MCF 10A (cell line): ENCODE results near the gene RAB28. TPM values are rescaled to one million over a fixed set of nuclear protein-coding genes. Genes with fewer than 3 reads are reported as not detected.

Experiments
- BruUV-seq: library from RNA; stranded (reverse); fragments of 400-500 nt; replicated peaks from 2 replicates; lab custom pipeline; 2021; lab: Mats Ljungman, UMichigan
- CTCF ChIA-PET: fragments of 300-600 bp; sonication (Branson Sonifier 250); formaldehyde crosslinking; extraction: SDS; loops from one replicate; lab custom pipeline; 2021; ENCODE audit warnings: antibody characterized with exemption, inconsistent platforms; lab: Yijun Ruan, JAX
- POLR2A ChIA-PET: fragments of 300-600, 350-650 bp; sonication (Branson Sonifier 250); formaldehyde crosslinking; extraction: SDS; loops from one replicate; lab custom pipeline; 2020; ENCODE audit warnings: antibody characterized with exemption, inconsistent platforms; lab: Yijun Ruan, JAX
- DNase-seq: peaks from one replicate; pipeline ENCODE4 v3.0.0-alpha.2; 2018; ENCODE audit not compliant: unreplicated experiment
- H3K27ac Mint-ChIP-seq: one replicate; pipeline ENCODE4 v1.8.0; 2022; ENCODE audit warnings: mild to moderate bottlenecking, low read depth, mixed read lengths; ENCODE audit not compliant: unreplicated experiment
- H3K27me3 Mint-ChIP-seq: one replicate; pipeline ENCODE4 v1.8.0; 2022; ENCODE audit warnings: mixed read lengths; ENCODE audit not compliant: insufficient read depth, unreplicated experiment
- H3K36me3 Mint-ChIP-seq: one replicate; pipeline ENCODE4 v1.8.0; 2022; ENCODE audit warnings: mild to moderate bottlenecking, moderate library complexity, mixed read lengths; ENCODE audit not compliant: insufficient read depth, unreplicated experiment
- H3K4me1 Mint-ChIP-seq: one replicate; pipeline ENCODE4 v1.8.0; 2022; ENCODE audit warnings: mixed read lengths; ENCODE audit not compliant: insufficient read depth, unreplicated experiment
- H3K4me3 Mint-ChIP-seq: one replicate; pipeline ENCODE4 v1.8.0; 2022; ENCODE audit warnings: mild to moderate bottlenecking, moderate library complexity, mixed read lengths; ENCODE audit not compliant: unreplicated experiment
- H3K9me3 Mint-ChIP-seq: one replicate; pipeline ENCODE4 v1.8.0; 2022; ENCODE audit warnings: mixed read lengths; ENCODE audit not compliant: unreplicated experiment
- CTCF ChIP-seq: fragments of 200-600 bp; IDR thresholded peaks from one replicate; pipeline ENCODE4 v1.8.0; 2022; ENCODE audit warnings: antibody characterized with exemption, mild to moderate bottlenecking; ENCODE audit not compliant: unreplicated experiment
- intact Hi-C: fragments of 100-400 bp; cut with micrococcal nuclease; formaldehyde crosslinking; loops from 2 replicates; pipeline ENCODE4 v1.14.1; 2022
- total RNA-seq: library from RNA; stranded (reverse); gene quantifications from 2 replicates; pipeline ENCODE4 v1.2.3, GENCODE V29; 2022

RAB28 gene
- total RNA-seq, 1 experiment from 2014 or later, result 15.9 TPM

- no peak for TF ChIP-seq CTCF
- Mint-ChIP-seq H3K9me3 (peaks cover 8% of the 10 kb centered on the region), H3K27me3 (no peaks in the 10 kb centered on the region), H3K27ac (no peak overlapping the region), H3K4me3 (no peak overlapping the region), H3K36me3 (peaks cover 6% of the 10 kb centered on the region), H3K4me1 (peaks cover 8% of the 10 kb centered on the region)
- CTCF ChIA-PET, result no interaction called here
- POLR2A ChIA-PET, result interaction anchor here (0.8 kb wide), 1 partner anchor 20 kb away, joined by 3 read pairs; no protein-coding TSS in a partner anchor
- intact Hi-C loops, result no loop called here
- DNase-seq, result no peak
- BruUV-seq, result no TSS peak
Observed at GRCh38 chr4:13464543-13464942, 19.6 kb downstream of the RAB28 start.

- Mint-ChIP-seq H3K36me3 (peaks cover 12% of the 10 kb centered on the region), H3K27ac (no peak overlapping the region), H3K4me1 (peaks cover 8% of the 10 kb centered on the region), H3K27me3 (no peaks in the 10 kb centered on the region), H3K4me3 (no peak overlapping the region), H3K9me3 (peaks cover 8% of the 10 kb centered on the region)
- intact Hi-C loops, result no loop called here
- no TSS peak for BruUV-seq
- ChIA-PET POLR2A (no interaction called here), CTCF (interaction anchor here (0.6 kb wide), 1 partner anchor 34 kb away, joined by 3 read pairs; no protein-coding TSS in a partner anchor)
- DNase-seq, result no peak
- TF ChIP-seq CTCF, result no peak
Observed at GRCh38 chr4:13461191-13461905, 22.8 kb downstream of the RAB28 start.

GRCh38 chr4:13455411-13455810 is 28.7 kb downstream of the RAB28 start:
- Mint-ChIP-seq H3K27me3 (no peaks in the 10 kb centered on the region), H3K9me3 (no peaks in the 10 kb centered on the region), H3K4me1 (no peaks in the 10 kb centered on the region), H3K36me3 (peaks cover 28% of the 10 kb centered on the region), H3K4me3 (no peak overlapping the region), H3K27ac (no peak overlapping the region)
- no TSS peak for BruUV-seq
- intact Hi-C loops, result no loop called here
- ChIA-PET CTCF (interaction anchor here (0.6 to 1.0 kb wide), 2 partner anchors 10 to 1708 kb away, joined by 3 to 5 read pairs; no protein-coding TSS in a partner anchor), POLR2A (interaction anchor here (0.6 kb wide), 1 partner anchor 24 kb away, joined by 3 read pairs; no protein-coding TSS in a partner anchor)
- no peak for TF ChIP-seq CTCF
- no peak for DNase-seq

DNA sequence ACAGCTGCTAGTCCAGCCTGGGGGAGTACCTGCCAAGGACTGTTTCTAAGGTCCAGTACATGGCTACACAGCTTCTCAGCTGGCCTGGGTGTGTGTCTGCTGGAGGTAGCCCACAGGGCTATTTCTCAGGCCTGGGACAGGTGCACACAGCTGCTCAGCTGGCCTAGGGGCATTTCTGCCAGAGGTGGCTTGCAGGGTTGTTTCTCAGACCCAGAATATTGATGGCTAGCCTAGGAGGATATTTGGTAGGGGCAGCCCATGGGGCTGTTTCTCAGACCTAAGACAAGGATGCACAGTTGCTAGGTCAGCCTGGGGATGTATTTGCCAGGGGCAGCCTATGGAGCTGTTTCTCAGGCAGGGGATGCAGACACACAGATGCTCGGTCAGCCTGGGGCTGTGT is 29.4 kb downstream of the RAB28 start:
- Mint-ChIP-seq H3K36me3 (peaks cover 27% of the 10 kb centered on the region), H3K27ac (no peak overlapping the region), H3K27me3 (no peaks in the 10 kb centered on the region), H3K4me3 (no peak overlapping the region), H3K9me3 (no peaks in the 10 kb centered on the region), H3K4me1 (no peaks in the 10 kb centered on the region)
- intact Hi-C loops, result no loop called here
- DNase-seq, result no peak
- no TSS peak for BruUV-seq
- CTCF ChIA-PET, result interaction anchor here (0.6 kb wide), 1 partner anchor 1709 kb away, joined by 3 read pairs; no protein-coding TSS in a partner anchor
- POLR2A ChIA-PET, result no interaction called here
- TF ChIP-seq CTCF, result no peak
